Retinal pigment epithelial cell (primary cell): Measurements from ENCODE around the gene SRC.

Experiments
- DNase-seq: peaks from one replicate; pipeline ENCODE4 v3.0.0-alpha.2; 2010; ENCODE audit warnings: low read depth
- H3K4me3 ChIP-seq: 2 replicates; pipeline ENCODE4 v1.5.1; 2011; ENCODE audit warnings: mild to moderate bottlenecking, low read length, control low read depth, moderate library complexity
- CTCF ChIP-seq: conservative IDR thresholded peaks from 2 replicates; pipeline ENCODE4 v1.5.1; 2011; ENCODE audit warnings: low read depth, low read length, control low read depth, inconsistent platforms

The SRC gene

GRCh38 chr20:37323985-37324384, 22.0 kb upstream of the SRC start:
- TF ChIP-seq CTCF: no peak
- no peak for DNase-seq
- H3K4me3 ChIP-seq: no peak overlapping the region

DNA sequence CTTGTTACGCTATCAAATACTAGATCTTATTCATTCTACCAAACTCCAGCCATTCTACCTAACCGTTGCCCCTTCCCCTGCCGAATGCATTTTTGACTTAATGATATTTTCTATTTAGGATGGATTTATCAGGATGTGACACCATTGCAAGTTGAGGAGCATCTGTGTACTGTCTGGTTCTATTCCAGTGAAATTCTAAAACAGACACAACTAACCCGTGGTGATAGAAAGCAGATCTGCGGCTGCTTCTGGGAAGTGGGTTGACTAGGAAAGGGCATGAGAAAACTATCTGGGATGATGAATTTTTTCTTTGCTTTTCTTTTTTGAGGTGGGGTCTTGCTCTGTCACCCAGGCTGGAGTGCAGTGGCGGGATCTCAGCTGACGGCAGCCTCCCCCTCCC, 20.7 kb upstream of the SRC start:
- H3K4me3 ChIP-seq: no peak overlapping the region
- DNase-seq: no peak
- no peak for TF ChIP-seq CTCF

GRCh38 chr20:37326666-37327065, 19.3 kb upstream of the SRC start:
- TF ChIP-seq CTCF: no peak
- no peak overlapping the region for H3K4me3 ChIP-seq
- DNase-seq: no peak

DNA sequence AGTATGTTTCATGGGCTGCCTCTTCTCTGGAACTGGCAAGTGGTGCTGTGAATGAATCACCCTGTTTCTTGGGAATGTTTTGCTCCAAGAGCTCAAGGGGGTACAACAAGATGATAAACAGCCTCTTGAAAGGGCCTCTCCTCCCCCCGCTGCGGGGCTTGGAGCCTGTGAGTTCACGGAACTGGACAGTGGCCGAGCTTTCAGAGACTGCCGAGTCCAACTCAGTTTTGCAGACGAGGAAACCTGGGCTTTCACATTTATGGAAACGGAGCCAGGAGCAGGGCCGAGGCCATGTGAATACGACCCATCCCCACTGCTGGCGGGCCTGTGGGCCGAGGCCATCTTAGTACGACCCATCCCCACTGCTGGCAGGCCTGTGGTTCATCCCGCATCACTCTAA, 18.2 kb upstream of the SRC start:
- H3K4me3 ChIP-seq: no peak overlapping the region
- TF ChIP-seq CTCF: no peak
- no peak for DNase-seq

- DNase-seq: no peak
- TF ChIP-seq CTCF: no peak
- no peak overlapping the region for H3K4me3 ChIP-seq
Measured at GRCh38 chr20:37328149-37328945, 17.6 kb upstream of the SRC start.

GRCh38 chr20:37329481-37330165, 16.3 kb upstream of the SRC start:
- no peak overlapping the region for H3K4me3 ChIP-seq
- DNase-seq: no peak
- TF ChIP-seq CTCF: no peak

DNA sequence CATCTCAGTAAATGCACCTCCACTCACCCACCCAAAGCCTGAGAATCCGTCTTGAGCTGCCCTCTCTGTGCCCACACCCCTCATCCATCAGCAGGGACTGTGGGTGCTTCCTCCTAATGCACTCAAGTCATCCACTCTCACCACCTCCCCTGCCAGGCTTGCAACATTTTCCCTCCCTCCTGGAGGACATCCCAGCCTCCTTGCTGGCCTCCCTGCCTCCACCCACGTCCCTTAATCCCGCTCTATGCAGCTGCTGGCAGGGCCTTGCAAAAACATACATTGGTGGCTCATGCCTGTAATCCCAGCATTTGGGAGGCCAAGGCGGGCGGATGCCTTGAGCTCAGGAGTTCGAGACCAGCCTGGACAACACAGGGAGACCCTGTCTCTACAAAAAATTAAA, 15.6 kb upstream of the SRC start:
- TF ChIP-seq CTCF: no peak
- no peak for DNase-seq
- no peak overlapping the region for H3K4me3 ChIP-seq
